NB4 (cell line): ENCODE results near the gene COA6.

Experiments
- DNase-seq: peaks from one replicate; pipeline ENCODE4 v3.0.0; 2010; ENCODE audit warnings: low read depth
- H3K4me3 ChIP-seq: one replicate; pipeline ENCODE4 v1.5.1; 2011; ENCODE audit warnings: mild to moderate bottlenecking, low read depth, low read length, moderate library complexity
- CTCF ChIP-seq: IDR thresholded peaks from one replicate; pipeline ENCODE4 v1.5.1; 2012; ENCODE audit warnings: low read depth, low read length
- MYC ChIP-seq: IDR thresholded peaks from 2 replicates; pipeline ENCODE4 v1.6.1; 2011; ENCODE audit warnings: low read depth, low read length
- POLR2A ChIP-seq: IDR thresholded peaks from 2 replicates; pipeline ENCODE4 v1.6.1; 2011; ENCODE audit warnings: mild to moderate bottlenecking; ENCODE audit not compliant: insufficient read length; ENCODE audit errors: extremely low read depth
- TF ChIP-seq, protein P1 (sequence below): IDR thresholded peaks from 2 replicates; pipeline ENCODE4 v1.6.1; 2011; ENCODE audit warnings: low read depth, low read length

Gene COA6

GRCh38 chr1:234330843-234331215 lies 42.4 kb upstream of the COA6 start:
- H3K4me3 ChIP-seq = no peak overlapping the region
- DNase-seq = peak; percentile 49
- TF ChIP-seq POLR2A = no peak
- TF ChIP-seq, protein P1, sequence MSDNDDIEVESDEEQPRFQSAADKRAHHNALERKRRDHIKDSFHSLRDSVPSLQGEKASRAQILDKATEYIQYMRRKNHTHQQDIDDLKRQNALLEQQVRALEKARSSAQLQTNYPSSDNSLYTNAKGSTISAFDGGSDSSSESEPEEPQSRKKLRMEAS = no peak
- no peak for TF ChIP-seq CTCF
- TF ChIP-seq MYC = no peak

DNA sequence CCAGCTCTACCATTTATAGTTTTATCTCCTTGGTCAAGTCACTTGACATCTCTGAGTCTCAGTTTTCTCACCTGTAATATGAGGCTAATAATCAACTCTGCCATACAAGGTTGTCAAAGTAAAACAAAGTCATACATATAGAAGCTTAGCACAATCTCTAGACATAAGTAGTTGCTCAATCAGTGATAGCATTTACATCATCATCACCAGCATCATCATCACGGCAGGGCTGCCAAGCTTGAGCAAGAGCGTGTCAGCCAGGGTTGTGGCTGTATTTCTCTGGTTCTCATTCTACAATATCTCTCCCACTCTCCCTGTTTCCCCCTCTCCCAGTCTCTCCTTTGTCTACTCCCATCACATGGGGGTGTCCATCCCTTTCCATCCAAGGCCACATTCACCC lies 41.7 kb upstream of the COA6 start:
- DNase-seq = peak; percentile 61
- H3K4me3 ChIP-seq = no peak overlapping the region
- TF ChIP-seq, protein P1 = no peak
- TF ChIP-seq MYC (no peak), CTCF (no peak), POLR2A (no peak)

DNA sequence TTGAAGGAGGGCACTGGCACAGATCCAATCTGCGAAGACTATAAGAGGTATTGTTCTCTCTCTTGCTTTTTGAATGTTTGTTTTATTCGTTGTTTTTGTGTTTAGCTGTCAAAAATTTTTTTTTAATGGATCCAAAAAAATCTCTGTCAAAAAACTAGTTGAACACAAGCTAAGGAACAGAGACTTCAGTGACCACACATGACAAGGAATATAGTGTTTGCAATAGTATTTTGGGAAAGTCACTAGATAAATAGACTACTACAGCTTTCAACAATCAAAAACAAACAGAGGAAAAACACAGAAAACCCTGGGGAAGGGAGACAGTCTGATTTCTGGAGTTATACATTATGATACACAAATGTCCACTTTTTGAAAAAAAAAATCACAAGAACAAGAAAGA lies 36.9 kb upstream of the COA6 start:
- DNase-seq = no peak
- TF ChIP-seq CTCF = no peak
- TF ChIP-seq MYC = no peak
- TF ChIP-seq, protein P1 = no peak
- no peak for TF ChIP-seq POLR2A

DNA sequence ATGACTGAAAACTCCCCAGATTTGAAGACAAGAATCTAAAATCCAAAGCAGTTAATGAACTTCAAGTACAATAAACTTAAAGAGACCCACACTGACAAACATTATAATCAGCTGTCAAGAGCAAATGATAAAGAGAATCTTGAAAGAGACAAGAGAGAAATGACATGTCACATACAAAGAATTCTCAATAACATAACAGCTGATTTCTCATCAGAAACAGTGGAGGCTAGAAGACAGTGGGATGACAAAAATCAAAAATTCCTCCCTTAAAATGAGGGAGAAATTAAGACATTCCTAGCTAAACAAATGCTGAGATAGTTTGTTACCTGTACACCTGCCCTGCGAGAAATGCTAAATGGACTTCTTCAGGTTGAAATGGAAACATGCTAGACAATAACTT lies 36.0 kb upstream of the COA6 start:
- no peak for DNase-seq
- TF ChIP-seq, protein P1 = no peak
- TF ChIP-seq MYC (no peak), CTCF (no peak), POLR2A (no peak)
- no peak overlapping the region for H3K4me3 ChIP-seq

More for the DNA sequence above, 36.9 kb upstream of the COA6 start:
- H3K4me3 ChIP-seq = no peak overlapping the region

- H3K4me3 ChIP-seq = no peak overlapping the region
- TF ChIP-seq POLR2A (no peak), CTCF (no peak), MYC (no peak)
- TF ChIP-seq, protein P1 = no peak
- no peak for DNase-seq
Observed at GRCh38 chr1:234340528-234340927, 32.7 kb upstream of the COA6 start.

DNA sequence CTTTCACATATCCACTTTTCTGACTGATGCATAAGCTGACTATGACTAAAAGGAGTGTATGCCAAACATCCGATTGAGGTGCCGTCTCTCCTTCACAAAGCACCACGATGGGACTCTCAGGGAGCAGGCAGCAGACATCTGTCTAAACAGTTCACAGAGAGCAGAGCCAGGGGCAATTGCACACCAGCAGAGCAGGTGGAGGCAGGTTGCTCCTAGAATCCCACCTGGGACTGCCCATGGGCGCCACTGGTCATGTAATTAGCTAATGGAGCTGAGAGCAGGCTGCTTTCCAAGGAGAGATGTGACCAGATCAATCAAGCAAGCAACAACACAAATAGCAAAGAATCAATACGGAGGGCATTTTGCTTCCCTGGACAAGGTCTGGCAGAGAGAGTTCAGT lies 30.5 kb upstream of the COA6 start:
- no peak for TF ChIP-seq MYC
- TF ChIP-seq, protein P1 = no peak

More for the DNA sequence above, 30.5 kb upstream of the COA6 start:
- no peak overlapping the region for H3K4me3 ChIP-seq
- DNase-seq = no peak
